LHCN-M2 (cell line): ENCODE results near the gene DLG3. TPM values are rescaled to one million over a fixed set of nuclear protein-coding genes. Genes with fewer than 3 reads are reported as not detected.

Experiments used
- DNase-seq: peaks from one replicate; pipeline ENCODE4 v3.0.0-alpha.2; 2012; ENCODE audit warnings: low read depth
- total RNA-seq: library from RNA; depleted of rRNA; stranded (reverse); fragments of >200 nt; gene quantifications from 2 replicates; pipeline ENCODE4 v1.2.3, GENCODE V29; 2014

The DLG3 gene
- total RNA-seq, 1 experiment from 2014 or later = 6.8 TPM

- DNase-seq = no peak
These were observed 31.7 kb downstream of the DLG3 start for GRCh38 chrX:70476166-70476933.

DNA sequence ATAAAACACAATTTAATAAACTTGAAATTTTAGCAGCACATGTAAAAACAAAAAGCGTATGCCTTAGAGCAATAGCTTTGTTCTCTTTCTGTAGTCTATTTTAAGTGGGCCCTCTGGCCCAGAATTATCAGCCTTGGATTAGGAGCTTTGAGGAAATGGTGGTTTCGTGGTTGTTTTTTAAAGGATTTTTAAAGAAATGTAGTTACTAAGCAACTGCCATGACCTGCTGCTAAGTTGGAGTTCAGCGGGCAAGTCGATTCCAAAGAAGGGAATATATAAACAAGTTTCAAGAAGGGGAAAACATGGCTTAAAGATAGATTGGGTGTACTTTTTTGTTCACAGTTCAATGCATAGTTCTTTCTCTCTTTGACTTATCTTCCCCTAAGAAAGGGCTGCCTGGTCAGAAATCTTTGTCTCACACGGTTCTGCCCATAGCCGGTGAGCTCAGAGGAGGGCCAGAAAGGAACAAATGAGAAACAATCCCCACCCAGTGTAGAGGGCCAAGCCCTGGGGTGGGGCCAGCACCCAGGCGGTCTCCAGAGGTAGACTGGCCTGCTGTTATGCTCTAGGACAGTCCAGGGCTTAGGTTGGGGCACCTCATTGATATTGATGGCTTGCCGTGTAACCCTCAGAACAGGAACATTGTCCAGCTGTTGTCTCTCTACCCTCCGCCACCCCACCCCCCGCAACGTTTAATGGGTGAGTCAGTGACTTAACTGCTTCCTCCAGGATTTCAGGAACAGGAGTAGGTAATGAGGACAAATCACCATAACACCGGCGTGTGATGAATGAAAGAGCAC, 32.5 kb downstream of the DLG3 start:
- peak; percentile 83 for DNase-seq

DNA sequence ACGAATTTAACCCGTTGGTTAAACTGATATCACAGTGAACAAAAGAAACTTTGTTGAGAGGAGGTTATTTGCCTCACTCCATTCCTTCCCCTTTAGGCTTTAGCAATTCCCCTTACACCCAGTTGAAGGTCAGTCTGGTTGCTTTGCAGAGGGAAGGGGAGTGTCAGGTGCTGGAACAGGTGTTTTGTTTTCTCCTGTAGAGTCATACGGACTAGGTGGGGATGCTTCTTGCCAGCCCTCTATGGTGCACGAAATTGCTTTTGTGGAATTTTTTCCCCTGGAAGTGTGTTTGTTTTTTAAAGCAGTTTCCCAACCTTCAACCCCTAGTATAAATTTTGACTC, 33.1 kb downstream of the DLG3 start:
- no peak for DNase-seq

DNA sequence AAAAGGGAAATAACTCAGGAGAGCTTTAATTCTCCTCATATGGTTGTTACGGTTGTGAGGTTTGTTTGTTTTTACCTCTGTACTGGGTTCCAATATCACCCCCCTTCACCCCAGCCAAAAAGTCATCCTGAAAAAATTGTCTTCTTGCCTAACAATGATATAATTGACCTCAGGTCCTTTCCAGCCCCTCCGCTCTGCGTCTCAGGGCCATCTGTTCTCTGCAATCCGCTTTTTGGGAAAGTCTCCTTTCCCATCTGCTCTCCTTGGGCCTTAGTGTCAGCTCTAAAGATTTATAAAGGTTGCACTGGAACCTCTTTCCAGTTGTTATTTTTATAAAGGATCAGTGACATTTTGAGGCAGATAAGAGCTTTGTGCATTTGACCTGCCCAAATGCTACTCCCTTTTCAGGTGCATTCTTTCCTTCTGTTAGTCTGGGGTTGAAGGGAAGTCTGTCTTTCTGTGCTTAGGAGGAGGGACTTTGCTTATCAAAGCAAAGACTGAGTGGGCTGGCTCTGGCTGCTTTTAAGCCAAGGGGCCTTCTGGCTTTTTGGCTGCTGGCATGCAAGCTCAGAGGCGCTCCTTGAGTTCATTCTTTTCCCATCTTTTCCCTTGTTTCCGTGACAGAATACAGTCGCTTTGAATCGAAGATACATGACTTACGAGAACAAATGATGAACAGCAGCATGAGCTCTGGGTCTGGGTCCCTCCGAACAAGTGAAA, 34.1 kb downstream of the DLG3 start:
- DNase-seq = no peak

- peak; percentile 71 for DNase-seq
These were observed 34.7 kb downstream of the DLG3 start for GRCh38 chrX:70479247-70479921.

DNA sequence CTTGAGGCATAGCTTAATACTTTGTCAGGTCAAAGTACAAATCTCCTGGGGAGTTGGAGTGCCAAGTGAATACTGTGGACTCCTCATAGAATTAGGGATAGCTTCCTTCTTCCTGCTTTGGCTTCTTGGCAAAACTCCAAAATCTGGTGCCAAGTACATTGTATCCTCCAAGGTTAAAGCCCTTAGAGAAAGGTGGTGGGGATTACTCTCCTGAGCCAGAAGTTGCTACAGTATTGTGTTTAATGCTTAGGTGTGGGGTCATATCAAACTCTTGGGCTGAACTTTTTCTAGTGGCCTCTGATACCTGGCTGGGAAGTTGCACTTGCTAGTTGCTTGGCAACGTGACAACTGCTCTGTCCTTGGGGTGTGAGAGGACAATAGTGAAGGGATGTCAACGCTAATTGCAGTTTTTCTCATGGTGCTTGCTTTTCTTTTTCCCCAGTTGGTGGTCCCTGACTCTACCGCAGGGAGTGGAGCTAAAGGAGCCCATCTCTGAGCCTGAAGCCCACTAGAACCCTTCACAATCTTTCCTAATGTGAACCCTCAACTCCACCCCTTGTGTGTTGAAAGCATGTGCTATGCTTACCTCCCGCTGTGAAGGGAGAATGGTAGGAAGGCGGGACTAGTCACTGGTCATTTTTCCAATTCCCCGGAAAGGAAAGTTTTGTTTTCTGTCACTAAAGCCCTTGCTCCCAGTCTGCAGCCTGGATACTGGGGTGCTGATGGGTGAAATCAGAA, 35.5 kb downstream of the DLG3 start:
- DNase-seq = no peak

DNA sequence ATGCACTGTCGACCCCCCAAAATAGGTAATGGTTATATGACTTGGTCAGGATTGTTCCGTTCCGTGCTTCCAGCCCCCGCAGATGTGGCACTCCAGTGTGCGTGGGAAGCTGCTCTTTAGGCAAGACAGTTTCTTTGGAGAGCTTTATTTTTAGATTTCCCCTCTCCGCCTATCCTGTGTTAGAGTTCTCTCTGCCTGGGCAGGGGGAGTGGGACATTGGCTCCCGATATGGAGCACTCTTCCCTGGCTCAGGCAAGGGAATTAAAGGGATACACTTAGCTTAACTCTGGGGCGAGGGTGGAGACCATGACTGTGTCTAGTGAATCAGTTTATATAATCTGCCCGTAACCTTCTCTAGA, 36.0 kb downstream of the DLG3 start:
- no peak for DNase-seq

DNA sequence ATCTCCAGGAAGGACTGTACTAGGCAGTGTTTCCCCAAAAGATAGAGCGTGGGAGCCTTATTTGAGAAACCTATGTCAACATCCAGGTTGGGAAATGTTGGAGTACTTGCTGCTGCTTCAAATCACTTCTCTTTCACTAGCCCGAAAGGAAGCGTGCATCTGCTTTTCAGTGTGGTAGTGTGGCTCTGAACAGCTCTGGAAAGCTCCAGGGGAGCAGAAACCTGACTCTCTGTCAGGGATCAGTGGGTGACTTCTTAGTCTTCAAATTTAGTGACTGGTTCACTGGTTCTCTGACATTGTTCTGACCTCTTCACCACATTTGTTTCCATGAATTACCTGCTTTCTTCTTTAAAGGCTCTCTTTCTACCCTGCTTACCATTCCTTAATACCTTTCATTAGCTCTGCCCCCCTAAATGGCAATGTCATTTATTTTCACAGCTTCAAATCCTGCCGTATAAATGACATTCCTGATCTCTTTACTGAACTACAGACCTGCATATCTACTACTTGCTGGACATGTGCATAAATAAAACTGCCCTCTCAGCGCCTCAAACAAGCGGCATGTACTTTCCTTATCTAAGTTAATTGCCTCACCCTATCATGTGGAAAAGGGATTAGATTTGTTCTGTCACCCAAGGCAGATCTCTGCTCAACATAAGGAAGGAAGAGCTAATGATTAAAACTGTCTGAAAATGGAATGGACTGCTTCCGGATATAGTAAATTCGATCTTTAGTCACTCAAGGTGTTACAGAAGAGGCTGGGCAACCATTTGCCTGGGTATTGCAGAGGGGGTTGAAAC, 37.0 kb downstream of the DLG3 start:
- no peak for DNase-seq

DNA sequence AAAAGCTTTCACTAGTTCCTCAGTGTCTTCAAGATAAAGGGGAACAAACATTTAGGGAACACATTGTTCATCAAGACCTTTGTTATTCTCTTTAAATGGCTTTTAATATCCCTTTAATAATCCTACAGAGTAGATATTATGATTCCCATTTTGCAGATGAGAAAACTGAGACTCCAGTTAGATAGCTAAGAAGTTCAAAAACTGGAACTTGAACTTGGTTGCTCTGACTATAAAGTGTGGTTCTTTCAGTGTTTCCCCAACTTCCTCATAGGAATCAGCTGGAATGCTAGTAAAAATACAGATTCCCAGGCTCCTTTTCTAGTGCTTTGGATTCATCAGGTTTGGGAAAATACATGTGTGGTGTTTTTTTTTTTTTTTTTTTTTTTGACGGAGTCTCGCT, 37.7 kb downstream of the DLG3 start:
- no peak for DNase-seq

GRCh38 chrX:70485466-70485865, 40.8 kb downstream of the DLG3 start:
- DNase-seq = no peak

DNA sequence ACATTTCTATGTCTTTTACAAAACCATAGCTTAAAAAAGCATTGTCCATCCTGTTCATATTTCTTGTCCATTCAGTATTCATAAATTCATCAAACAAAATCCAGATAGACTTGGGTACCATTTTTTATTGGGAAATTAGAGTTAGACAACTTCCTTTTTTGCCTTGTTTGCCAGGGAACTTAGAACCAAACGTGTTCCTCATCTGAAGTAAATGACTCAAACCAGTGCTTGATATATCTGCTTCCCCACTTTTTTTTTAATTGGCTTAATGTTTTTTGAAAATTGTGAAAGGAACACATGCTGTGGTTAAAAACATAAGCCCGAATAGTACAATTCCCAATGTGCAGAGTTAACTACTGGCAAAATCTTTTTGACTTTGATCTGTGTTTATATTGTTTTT, 44.2 kb downstream of the DLG3 start:
- DNase-seq = no peak

GRCh38 chrX:70494441-70494840, 49.8 kb downstream of the DLG3 start:
- DNase-seq = no peak

DNA sequence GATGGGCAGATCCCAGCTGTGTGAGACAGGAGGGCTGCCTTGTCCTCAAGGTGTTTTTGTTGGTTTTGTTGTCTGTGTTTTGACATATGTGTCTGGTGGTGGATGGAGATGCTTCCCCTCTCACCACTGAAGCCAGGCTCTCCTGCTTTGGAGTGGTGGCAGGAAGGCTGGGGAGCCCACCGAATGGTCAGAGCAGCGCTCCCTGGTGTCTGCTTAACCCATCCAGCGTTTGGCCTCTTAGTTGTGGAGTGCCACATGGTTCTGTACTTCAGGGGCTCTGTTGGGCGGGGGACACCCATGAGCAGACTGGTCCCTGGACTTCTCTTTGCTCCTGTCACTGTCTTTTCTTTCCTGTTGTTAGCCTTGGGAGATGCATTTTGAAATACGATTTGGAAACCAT, 51.9 kb downstream of the DLG3 start:
- no peak for DNase-seq

DNA sequence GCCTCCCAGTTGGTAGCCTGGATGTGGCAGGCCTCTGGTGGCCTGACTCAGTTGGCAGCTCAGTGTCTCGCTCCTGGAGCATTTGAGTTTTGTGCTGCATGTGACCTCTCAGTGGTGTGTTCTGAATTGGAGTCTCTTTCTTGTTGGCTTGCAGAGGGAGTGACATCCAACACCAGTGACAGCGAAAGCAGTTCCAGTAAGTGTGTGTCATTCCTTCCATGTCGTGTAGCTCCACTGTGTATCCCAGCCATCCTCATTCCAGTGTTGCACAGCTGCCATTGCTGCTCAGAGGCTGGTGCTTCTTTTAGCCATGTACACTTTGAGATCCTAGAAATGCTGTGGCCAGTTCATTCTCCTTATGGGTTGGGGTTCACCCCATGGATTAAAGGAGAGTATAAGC, 52.4 kb downstream of the DLG3 start:
- no peak for DNase-seq

DNA sequence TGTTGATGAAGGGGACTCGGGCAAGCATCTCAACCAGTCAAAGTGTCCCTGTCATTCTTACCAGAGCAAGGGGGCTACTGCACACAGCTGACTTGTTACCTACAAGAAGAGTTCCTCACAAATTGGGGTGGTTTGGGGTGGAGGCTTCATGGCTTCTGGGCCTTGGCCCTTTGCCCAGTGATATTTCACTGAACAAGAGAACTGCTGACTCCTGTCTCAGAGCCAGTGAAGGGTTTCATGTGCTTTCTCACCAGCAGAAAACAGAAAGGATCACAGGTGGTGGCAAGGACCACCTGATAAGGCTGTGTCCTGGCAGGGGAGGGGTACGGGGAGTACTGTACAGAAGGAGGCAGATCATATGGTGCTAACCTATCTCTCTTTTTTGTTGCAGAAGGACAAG, 53.5 kb downstream of the DLG3 start:
- no peak for DNase-seq

DNA sequence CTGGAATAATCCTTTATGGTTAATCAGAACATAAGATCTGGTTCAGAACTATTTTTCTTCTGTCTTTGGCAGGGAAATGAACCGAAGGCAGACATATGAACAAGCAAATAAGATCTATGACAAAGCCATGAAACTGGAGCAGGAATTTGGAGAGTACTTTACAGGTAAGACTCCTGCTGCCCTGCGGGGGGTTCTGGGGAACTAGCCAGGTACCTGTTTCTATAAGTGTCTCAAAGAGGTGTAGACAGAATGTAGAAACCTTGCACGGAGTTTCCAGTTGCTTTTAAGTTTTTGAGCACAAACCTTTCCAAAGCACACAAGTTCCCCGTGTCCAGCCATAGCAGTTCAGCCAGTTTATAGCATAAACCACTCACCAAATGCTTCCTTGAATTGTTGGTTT, 56.2 kb downstream of the DLG3 start:
- no peak for DNase-seq

DNA sequence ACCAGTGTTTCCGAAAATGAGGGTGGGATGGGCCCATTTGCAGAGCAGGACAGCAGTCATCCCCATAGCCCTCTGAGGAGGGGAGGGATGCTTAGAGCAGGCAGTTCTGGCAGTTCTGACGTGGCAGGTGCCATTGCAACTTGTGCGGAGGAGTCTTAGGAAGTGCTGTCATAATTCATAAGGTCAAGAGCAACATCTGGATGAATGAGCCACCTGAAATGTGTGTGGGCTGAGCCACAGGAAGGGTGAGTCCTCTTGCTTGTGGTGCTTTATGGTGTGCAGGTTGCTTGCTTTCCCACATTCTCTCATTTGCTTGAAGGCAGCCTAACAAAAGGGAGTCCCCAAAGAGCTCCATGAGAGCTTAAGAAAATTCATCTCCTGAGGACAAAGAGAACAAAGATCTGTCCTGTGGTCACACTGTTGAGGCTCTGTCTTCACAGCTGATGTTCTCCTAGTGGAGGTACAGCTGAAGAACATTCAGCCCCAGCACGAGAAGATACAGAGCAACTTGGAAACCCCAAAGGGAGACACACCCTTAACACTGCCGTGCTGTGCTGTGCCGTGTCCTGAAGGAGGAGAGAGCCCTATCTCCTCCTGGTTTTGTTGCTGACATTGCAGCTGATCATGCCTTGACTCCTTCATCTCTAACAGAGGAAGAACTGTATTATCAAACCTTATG, 60.3 kb downstream of the DLG3 start:
- no peak for DNase-seq

DNA sequence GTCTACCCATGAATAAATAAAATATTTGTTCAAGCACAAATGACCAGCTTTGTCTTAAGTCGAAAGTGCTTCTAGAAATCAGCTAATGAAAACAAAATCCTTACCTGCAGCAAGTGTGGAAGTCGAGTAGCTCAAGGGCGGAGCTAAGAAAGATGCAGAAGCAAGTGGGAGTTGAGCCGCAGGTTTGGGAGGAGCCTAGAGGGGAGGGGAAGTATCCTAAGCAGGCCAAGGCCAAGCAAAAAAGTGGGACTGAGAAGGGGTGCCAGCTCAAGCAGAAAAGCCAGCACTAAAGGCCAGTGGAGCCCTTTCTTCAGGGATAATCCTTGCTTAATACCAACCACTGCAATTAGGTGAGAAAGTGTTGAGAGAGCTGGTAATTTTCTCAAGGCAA, 60.8 kb downstream of the DLG3 start:
- no peak for DNase-seq

GRCh38 chrX:70508296-70508911, 63.8 kb downstream of the DLG3 start:
- no peak for DNase-seq

- DNase-seq = no peak
These were observed 64.4 kb downstream of the DLG3 start for GRCh38 chrX:70509078-70509477.
